HCEC 1CT (cell line): Measurements from ENCODE around the gene FBXO41.
A peak's percentile ranks its signal among the peaks of the same experiment; 100 is the strongest.

ENCODE experiments used
- DNase-seq: peaks from one replicate; pipeline ENCODE4 v3.0.0-alpha.2; 2017

The FBXO41 gene

DNA sequence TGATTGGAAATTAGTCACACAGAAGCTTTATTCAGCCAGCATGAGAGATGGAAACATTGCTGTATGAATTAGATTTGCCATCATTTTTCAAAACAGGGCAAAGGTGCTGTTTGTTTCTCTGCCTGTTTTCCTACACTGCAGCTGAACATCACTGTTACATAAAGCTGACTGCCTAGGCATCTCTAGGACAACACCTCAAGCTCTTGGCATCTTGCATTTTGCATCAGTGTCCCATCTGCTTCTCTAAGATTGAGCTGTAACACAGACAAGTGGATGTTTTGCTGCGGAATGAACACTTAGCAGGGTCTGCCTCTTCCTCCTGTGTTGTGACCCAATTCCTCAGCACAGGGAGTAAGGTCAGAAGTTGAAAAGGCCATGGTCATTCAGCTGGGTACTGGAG, 45.3 kb downstream of the FBXO41 start:
- DNase-seq = no peak

DNA sequence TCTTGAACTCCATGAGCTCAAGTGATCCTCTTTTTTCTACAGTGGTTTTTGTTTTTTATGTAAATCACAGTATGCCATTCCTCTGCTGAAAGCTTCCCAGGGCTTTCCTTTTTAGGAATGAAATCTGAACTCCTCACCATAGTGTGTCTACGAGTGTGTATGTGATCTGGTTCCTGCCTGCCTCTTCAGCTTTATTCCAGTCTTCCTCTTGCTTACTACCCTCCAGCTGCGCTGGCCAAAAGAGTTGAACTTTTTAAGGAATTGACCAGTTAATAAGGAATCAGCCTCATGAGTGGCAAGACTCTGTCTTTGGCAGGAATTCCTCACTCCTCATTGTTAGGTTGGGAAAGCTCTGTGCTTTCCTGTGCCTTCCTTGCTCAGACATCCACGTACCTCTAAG, 46.1 kb downstream of the FBXO41 start:
- no peak for DNase-seq

DNA sequence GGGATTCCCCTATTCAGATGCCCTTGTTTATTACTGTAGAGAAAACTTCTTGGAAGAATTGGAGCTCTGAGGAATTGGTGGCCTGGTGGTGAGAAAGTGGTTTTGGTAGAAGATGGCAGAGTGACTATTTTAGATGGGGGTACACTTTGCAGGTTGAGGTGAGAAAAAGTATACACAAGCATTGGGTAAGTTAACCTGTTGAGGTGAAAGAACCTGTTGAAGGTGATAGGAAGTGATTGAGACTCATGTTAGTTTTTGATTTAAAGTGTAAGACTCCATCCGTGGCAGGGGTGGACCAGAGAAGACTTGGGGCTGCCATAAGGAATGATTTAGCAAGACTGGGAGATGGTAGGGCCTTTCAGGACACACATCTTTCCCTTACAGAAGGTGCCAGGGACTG, 47.1 kb downstream of the FBXO41 start:
- DNase-seq = no peak

DNA sequence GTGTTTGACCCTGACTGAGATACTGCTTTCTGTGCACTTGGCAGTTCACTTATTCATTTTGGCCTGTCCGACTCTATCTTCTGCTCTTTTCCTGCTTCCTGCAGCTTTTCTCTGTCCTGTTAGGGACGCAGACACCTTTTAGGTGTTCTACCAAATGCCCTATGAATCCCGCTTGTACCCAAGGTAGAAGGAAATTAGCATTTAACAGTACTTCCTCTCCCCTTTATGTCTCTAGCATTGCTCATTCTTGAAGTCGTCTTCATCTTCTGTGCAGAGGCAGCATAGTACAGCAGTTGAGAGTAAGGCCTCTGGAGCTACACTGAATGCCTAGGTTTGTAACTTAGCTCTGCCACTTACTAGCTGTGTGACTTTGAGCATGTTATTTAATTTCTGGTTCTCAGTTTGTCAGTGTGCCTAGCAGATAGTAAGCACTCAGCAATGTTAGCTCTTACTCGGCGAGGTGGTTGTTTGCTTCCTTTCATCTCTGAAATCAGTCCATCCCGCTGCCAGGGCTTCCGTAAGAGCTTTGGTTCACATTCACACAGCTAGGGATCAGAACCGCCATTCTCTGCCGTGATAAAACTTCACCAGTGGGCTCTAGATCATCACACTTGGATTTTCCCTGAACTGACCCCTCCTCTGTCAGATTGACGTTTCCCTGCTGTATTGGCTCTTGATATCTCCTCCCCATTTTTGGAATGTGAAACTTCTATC, 48.8 kb downstream of the FBXO41 start:
- DNase-seq = no peak

DNA sequence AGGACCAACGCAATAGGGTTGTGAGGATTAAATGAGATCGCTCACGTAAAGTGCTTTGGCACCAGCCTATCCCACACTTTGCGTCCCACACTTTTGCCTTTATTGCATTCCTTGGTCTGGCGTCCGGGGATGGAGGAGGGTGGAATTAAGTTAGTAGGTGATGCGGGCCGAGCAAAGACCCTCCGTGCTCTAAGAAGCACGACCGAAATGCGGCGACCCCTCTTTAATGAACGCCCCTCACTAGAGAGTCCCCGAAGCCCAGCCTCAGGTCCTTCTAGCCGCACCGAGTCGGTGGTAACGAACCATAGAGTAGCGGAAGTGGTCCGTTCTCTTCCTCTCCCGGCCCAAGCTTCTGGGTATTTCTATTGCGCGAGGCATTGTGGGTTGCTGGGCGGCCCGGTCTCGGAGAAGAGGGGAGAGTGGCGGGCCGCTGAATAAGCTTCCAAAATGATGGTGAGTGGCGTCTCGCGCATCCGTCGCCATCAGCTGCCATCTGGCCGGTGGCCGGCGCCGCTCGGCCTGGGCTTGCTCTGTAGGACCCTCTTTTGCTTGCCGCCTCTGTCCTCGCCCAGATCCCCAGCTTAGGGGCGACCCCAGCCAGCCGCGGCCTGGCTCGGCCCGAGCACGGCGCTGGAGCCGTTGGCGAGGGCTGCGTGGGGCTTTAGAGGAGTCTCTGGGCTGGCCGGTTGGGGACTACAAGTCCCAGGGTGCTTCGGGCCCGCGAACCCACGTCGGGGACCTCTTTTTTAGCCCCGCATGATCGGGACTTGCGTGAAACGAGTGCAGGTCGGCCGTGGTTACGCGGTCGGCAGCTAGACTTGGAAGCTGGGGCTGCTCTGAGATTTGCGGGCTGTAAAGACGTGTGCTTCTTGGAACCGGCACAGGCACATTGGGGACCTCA, 50.1 kb downstream of the FBXO41 start, which contains the start of gene CCT7:
Gene CCT7 (plus strand): TSS at position 377 of the 901 bp plus-strand sequence. CDS start 71 bp downstream, at position 448.
- DNase-seq = peak; percentile 85

DNA sequence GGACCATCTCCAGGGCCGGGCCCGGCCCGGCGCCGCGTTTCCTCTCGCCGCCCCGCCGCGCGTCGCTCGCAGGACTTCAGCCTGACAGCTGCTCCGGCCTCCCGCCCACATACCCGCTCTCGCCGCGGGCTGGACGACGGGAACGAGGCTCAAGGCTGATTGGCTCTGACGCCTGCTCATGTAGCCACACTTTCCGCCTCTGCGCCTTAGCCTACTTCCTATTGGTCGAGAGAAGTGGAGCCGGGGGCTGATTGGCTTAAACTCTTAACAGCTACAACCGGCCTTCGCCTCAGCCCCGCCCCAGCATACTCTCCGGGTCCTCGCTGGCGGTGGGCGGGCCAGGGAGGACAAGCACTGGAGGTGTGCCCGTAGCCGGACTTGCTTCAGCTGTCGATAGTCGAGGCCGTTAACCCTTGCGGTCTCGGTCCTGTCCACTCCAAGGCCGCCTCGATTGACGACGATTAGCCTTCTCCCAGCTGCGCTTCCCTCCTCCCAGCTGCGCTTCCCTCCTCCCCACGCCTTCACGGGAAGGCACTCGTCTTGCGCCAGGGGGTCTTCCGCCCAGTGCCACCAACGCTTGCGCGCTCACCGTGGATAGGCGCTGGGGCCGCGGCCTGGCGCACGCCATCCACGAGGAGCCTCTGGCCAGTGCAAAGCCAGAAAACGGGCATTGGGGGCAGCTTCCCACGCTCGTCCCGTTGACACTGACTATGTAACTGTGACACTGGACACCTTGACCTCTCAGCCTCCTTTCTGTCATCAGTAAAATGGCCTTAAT, 50.9 kb downstream of the FBXO41 start, which contains the start of gene PRADC1:
Gene PRADC1 (minus strand): TSS at position 86 of the 778 bp plus-strand sequence. CDS start 79 bp downstream, at position 7.
- peak; percentile 99 for DNase-seq

DNA sequence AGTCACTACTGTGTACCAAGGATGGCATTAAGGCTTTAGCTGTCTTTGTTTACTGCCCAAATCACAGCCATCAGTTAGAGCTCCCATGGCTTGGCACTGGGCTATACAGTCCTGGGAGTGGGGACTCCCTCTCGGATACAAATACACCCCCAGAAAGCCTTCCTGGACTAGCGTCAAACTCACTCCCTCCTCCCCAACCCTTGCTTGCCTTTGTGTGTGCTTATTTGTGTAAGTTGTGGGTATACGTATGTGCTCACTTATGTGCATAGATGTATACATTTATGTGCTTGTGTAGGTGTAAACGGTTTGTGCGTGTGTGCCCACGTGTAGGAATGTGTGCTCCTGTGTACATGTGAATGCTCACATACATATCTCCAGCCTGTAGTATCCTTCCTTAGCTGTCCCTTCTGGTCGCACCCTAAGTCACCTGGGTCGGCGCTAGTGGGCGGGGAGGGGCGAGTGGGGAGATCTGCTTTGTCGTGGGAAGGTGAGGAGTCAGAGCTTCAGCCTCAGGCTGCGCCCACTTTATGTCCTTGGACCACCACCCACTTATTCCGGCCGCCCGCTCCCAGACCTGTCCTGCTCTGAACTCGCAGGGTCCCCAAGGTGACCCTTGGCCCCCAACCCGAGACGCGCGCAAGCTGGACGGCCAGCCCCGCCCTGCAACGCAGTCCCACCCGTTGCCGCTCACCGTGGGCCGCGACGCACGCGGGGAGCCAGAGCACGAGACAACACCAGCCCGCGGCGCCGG, 51.7 kb downstream of the FBXO41 start:
- no peak for DNase-seq

DNA sequence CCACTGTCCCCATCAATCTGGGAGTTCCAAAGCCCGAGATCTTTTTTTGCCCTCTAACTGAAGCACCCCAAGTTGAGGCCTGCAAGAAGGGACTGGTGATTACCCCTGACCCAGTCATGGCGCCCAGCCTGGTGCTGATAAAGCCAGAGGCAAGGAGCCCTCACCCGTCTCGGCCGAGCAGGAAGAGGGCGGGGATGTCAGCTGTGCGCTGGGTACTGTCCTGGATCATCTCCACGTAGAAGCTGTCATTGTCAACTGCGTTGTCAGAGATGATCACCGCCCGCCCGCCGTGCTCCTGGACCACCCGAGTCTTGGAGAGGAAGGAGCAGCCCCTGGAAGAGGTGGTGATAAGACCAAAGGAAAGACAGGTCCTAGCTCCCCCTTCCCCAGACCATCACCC, 55.6 kb downstream of the FBXO41 start:
- no peak for DNase-seq

DNA sequence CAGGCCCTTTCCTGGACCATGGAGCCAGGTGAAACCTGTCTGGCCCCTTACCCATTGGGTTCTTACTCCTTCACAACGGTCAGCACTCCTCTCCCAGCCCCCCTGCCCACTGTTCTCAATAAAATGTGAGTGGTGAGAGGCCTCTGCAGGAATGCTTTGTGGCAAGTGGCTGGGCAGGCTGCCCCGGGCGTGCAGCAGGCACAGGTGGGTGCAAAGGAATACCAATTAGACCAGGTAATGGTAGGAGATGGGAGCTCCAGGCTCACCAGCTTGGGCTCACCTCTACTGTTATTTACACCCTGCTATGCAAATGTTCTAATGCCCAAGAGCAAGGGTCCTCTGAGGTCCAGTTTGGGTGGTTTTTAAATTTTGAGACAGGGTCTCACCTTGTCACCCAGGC, 57.2 kb downstream of the FBXO41 start:
- DNase-seq = no peak

DNA sequence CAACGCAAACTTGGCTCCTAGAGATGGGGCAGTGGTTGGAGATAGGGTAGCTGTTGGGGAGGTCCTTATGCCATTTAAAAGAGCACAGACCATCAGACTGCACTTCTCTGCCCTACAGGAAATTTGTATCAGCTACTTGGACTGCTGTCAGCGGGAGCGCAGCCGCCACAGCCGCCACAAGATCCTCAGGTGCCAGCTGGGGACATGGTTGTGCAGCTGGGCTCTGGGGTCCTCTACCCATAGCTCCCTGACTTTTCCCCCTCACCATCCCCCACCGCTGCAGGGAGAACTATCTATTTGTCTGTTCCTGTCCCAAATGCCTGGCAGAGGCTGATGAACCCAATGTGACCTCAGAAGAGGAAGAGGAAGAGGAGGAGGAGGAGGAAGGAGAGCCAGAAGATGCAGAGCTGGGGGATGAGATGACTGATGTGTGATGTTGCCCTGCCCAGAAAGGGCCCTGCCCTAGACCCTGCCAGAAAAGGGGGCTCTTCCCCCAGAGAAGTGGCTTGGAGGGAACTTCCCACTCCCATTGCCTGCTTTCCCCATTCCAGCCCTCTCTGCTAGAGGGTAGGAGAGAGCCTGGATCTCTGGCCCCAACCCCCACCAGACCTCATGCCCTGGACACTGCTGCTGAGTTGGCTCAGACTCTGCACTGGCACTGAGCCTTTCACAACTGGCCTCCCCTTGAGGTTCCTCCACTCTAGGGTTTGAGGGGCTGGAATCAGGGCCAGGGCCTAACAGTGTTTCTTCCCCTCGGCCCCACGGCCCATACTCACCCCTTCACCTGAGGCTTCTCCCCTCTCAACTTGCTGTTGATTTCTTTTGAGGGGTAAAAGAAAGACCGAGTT, 58.5 kb downstream of the FBXO41 start:
- no peak for DNase-seq

DNA sequence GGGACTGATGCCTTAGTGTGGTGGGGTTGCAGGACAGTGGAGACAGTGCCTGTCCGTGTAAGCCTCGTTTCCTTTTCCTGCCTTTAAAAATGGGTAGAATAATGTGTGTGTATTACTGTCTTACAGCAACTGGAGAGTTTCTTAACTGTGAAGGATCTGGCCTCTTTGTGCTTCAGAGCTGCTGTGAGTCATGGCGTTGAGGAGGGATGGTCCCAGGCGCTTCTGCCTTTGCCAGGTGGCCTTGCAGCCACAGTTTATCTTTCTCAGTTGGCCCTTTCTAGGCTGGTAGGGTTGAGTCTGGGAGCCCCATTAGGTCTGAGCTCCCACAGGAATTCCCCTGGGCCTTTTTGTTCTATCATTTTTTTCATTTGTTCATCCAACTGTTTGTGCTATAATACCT, 60.5 kb downstream of the FBXO41 start:
- no peak for DNase-seq

DNA sequence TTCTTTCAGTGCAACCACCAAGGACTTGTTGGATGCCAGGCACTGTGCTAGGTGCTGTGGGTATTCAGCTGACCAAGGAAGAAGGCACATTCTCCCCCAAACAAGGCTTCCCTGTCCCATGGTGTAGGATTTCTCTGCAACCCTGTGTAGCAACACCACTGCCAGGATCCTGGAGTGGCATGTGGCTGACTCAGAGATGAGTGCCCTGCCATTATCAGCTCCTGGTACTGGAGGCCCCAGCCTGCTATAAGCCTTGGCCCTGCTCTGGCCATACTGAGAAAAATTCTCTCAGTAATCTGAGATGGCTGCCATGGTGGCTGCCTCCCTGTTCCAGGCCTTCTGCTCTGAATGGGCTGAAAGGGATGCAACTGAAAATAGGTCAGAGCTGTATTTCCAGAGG, 66.0 kb downstream of the FBXO41 start:
- no peak for DNase-seq

DNA sequence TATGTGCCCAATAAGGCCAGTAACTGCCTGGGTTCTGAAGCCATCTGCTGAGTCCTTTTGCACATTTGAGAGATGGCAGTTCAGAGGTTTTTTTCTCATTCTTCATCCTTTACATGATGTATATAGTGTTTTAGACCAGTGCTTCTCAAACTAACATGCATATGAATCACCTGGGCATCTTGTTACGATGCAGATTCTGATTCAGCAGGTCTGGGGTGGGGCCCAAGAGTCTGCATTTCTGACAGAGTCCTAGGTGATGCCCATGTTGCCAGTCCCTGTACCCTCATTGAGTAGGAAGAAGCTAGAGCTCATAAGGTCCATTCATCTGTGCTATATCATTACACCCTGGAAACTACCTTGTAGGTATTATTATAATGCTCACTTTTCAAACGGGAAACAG, 66.5 kb downstream of the FBXO41 start:
- DNase-seq = no peak

DNA sequence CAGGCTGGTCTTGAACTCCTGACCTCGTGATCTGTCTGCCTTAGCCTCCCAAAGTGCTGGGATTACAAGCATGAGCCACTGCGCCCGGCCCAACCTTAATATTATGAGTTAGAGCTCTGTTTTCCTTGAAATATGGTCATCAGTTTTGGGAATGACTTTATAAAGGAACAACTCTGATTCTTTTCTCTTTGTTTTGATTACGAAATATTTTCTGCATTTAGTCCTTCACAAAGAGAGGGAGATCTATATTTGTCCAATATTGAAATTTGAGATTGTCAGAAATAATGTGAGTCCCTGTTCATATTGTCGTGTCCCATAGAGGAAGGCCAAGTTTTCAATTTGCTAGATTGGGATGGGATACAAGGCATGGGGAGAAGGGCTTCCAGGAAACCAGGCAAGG, 67.1 kb downstream of the FBXO41 start:
- no peak for DNase-seq

DNA sequence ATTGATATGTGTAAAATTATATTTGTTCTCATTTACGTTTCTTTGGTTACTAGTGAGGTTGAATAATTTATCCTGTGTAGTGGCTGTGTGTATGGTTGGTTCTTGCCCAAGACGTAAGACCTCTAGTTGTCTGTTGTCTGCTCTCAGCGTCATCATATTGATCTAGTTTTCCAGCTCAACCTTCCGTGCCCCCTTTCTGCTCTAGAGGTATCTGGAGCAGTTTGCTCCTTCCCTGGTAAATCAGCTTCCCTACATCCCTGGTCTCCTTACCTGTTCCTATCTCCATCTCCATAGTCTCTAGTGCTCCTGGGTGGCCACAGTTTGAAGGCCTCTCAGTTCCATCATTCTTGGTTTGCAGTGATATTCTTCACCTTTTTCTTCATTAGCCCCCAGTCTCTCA, 69.0 kb downstream of the FBXO41 start:
- DNase-seq = no peak

DNA sequence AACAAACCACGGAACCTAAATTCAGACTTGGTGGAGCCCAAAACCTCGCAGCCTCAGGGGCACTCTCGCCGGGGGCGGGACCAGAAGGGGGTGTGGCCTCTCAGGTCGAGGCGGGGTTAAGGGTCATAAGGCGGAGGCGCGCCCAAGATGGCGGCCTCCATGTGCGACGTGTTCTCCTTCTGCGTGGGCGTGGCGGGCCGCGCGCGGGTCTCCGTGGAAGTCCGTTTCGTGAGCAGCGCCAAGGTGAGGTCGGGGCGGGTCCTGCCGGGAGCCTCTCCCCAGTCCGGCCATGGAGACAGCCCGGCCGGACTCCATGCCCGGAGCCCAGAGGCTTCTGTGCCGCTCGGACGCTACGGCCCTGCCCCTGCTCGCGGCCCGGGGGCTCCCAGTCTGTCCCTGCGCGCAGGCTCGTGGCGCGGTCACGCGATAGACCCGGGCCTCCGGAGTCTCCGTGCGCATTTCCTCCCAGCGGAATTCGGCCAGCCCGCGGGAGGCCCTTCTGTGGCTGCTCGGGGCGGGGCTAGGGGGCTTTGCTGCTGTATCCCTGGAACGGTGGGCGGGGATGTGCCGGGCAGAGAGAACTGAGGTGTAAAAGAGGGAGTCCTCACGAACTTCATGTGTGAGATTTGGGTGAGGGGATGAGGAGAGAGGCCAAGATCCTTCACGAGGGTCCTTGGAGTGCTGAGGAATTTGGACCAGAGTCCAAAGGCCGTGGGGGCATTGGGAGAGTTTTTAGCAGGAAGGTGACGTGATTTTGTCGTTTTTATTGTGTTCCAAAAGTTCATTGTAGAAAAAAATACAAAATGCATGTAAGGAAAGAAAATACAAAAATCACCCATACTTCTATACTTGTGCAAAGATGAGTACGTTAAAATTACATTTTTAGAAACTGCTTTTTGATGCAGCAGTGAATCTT, 69.9 kb downstream of the FBXO41 start, which contains the start of gene SMYD5:
Gene SMYD5 (plus strand): TSS at position 126 of the 916 bp plus-strand sequence. CDS start 22 bp downstream, at position 148.
- DNase-seq = peak; percentile 78

DNA sequence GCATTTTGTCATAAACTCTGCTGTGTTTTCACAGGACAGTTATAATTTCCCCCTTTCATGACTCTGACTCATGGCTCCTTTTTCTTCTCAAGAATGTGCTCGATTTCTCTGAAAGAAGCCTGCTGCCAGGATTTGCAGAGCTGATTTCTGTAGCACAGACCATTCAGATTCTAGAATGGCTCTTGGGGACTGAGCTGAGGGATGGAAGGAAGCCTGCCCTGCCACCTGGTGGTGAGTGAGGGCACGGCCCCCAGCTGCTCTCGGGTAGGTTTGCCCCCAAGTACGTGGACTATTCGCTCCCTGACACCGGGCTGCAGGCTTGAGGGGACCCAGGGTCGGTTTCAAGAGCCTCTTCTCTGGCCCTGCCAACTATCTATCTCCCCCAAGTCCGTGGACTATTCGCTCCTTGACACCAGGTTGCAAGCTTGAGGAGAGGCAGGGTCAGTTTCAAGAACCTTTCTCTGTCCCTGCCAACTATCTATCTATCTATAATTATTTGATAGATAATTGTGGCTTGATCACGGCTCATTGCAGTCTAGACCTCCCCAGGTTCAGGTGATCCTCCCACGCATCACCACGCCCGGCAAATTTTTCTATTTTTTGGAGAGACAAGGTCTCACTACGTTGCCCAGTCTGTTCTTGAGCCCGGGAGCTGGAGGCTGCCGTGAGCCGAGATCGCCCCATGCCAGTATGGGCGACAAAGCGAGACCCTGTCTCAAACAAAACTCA, 71.7 kb downstream of the FBXO41 start:
- peak; percentile 67 for DNase-seq

DNA sequence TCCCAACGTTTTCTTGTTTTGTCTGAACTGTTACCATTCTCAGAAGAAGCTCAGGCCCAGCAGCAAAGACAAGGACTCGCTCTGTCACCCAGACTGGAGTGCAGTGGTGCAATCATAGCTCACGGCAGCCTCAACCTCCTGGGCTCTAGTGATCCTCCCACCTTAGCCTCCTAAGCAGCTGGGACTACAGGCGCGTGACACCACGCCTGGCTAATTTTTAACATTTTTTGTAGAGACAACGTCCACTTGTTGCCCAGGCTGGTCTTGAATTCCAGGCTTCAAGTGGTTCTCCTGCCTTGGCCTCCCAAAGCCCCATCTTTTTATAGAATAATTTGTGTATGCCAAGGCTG, 72.2 kb downstream of the FBXO41 start:
- DNase-seq = no peak

DNA sequence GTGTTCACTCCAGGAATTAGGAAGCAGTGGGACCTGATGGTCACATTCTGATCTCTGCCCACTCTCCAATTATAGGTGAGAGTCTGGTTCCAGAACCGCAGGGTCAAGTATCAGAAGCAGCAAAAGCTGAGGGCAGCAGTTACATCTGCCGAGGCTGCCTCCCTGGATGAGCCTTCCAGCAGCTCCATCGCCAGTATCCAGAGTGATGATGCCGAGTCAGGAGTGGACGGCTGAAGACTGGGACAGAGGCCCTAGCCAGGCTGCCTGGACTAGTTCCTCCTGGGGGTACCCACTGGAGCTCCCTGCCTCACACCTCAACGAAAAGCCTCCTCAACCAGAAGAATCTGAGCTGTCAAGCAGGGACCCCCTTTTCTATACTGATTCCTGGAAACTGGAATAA, 73.6 kb downstream of the FBXO41 start:
- no peak for DNase-seq

DNA sequence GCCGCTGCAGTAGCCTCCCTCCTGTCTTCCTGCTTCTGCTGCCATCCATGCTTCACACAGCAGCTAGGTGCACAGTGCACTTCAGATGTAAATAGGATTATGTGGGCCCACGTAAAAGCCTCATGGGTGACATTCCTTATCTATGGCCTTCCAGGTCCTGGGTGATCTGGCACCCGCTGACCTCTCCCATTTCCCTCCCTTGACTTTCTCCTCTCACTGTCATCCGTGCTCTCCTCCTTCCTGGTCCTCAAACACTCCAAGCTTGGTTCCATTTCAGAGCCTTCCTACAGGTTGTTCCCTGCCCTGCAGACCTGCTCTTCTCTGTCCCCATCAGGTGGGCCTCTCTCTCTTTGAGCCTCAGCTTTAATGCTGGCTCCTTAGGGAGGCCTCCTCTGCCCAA, 74.3 kb downstream of the FBXO41 start:
- no peak for DNase-seq
